BJ (cell line): ENCODE data around the gene IGSF1. TPM values are rescaled to one million over a fixed set of nuclear protein-coding genes. Genes with fewer than 3 reads are reported as not detected.

Source experiments
- CTCF ChIA-PET: fragments of 350-600 bp; formaldehyde crosslinking; extraction: SDS; loops from one replicate; lab custom pipeline; 2021; ENCODE audit warnings: antibody characterized with exemption, inconsistent platforms; lab: Yijun Ruan, JAX
- POLR2A ChIA-PET: fragments of 300-600 bp; sonication (Branson Sonifier 250); formaldehyde crosslinking; extraction: SDS; loops from one replicate; lab custom pipeline; 2021; ENCODE audit warnings: antibody characterized with exemption; lab: Charles Lee
- DNase-seq: peaks from one replicate; pipeline ENCODE4 v3.0.0-alpha.2; 2011; ENCODE audit warnings: low read depth
- H3K27me3 ChIP-seq: 2 replicates; pipeline ENCODE4 v1.6.0; 2011; ENCODE audit warnings: low read length; ENCODE audit not compliant: control insufficient read depth, insufficient read depth
- H3K36me3 ChIP-seq: 2 replicates; pipeline ENCODE4 v1.5.1; 2011; ENCODE audit warnings: low read length; ENCODE audit not compliant: control insufficient read depth, insufficient read depth
- H3K4me3 ChIP-seq: 2 replicates; pipeline ENCODE4 v1.5.1; 2011; ENCODE audit warnings: low read depth, mild to moderate bottlenecking, control low read depth, low read length
- polyA minus RNA-seq: library from RNA; depleted of rRNA, polyadenylated mRNA; stranded (reverse); fragments of >200 nt; gene quantifications from 2 replicates; pipeline ENCODE4 v1.2.3, GENCODE V29; 2011; rRNA and poly(A)+ RNA removed
- polyA plus RNA-seq: library from polyadenylated mRNA; depleted of rRNA; stranded (reverse); fragments of >200 nt; gene quantifications from 2 replicates; pipeline ENCODE4 v1.2.3, GENCODE V29; 2011; rRNA removed
- TF ChIP-seq, protein P1 (sequence below): IDR thresholded peaks from 2 replicates; pipeline ENCODE4 v1.5.1; 2011; ENCODE audit warnings: low read depth, mild to moderate bottlenecking, control low read depth, inconsistent platforms, low read length, moderate library complexity; ENCODE audit not compliant: insufficient read depth

Gene IGSF1, protein sequence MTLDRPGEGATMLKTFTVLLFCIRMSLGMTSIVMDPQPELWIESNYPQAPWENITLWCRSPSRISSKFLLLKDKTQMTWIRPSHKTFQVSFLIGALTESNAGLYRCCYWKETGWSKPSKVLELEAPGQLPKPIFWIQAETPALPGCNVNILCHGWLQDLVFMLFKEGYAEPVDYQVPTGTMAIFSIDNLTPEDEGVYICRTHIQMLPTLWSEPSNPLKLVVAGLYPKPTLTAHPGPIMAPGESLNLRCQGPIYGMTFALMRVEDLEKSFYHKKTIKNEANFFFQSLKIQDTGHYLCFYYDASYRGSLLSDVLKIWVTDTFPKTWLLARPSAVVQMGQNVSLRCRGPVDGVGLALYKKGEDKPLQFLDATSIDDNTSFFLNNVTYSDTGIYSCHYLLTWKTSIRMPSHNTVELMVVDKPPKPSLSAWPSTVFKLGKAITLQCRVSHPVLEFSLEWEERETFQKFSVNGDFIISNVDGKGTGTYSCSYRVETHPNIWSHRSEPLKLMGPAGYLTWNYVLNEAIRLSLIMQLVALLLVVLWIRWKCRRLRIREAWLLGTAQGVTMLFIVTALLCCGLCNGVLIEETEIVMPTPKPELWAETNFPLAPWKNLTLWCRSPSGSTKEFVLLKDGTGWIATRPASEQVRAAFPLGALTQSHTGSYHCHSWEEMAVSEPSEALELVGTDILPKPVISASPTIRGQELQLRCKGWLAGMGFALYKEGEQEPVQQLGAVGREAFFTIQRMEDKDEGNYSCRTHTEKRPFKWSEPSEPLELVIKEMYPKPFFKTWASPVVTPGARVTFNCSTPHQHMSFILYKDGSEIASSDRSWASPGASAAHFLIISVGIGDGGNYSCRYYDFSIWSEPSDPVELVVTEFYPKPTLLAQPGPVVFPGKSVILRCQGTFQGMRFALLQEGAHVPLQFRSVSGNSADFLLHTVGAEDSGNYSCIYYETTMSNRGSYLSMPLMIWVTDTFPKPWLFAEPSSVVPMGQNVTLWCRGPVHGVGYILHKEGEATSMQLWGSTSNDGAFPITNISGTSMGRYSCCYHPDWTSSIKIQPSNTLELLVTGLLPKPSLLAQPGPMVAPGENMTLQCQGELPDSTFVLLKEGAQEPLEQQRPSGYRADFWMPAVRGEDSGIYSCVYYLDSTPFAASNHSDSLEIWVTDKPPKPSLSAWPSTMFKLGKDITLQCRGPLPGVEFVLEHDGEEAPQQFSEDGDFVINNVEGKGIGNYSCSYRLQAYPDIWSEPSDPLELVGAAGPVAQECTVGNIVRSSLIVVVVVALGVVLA (N-terminal part only)
- polyA plus RNA-seq (not detected in 2 replicates), polyA minus RNA-seq (not detected in 2 replicates)

DNA sequence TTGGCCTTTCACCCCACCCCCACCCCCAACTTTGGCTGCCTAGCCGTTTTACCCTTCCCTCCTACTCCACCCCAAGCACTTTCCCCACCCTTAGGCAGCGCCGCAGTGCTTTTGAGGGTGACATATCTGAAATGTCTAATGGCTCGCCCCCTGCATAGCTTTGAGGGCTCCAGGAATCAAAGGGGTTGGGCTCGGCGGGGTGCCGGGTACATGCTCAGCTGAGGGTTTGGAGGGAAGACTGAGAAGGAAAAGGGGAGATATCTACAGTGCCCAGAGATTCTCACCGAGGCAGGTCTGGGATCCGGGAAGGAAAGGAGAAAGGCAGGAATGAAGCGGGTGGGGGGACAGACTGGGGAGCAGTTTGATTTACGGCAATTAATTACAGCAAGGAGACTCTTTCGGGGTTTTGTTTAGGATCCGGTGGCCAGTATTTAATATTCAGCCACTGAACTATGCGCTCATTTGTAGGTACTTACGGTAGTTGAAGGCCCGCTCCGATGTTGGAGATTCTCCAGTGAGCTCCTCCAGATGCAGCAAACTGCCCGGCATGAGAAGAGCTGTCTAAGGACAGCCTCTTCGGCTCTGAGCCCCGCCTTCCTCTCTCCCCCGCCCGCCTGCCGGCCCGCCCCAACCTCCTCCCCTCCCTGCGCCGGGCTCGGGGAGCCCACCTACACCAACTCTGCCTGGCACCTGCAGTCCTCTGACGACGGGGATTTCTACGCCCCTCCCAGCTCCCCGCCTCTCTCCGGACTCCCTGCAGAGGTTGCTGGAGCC is at the start of gene IGSF1:
Gene IGSF1 (minus strand): TSS at position 569 of the 774 bp plus-strand sequence. CDS start 2,632 bp downstream, outside the sequence.
- CTCF ChIA-PET, result no interaction called here
- Histone ChIP-seq H3K27me3 (no peaks in the 10 kb centered on the region), H3K4me3 (no peak within 1 kb of the TSS), H3K36me3 (no peaks in the 10 kb centered on the region)
- POLR2A ChIA-PET, result no interaction called here
- TF ChIP-seq, protein P1, sequence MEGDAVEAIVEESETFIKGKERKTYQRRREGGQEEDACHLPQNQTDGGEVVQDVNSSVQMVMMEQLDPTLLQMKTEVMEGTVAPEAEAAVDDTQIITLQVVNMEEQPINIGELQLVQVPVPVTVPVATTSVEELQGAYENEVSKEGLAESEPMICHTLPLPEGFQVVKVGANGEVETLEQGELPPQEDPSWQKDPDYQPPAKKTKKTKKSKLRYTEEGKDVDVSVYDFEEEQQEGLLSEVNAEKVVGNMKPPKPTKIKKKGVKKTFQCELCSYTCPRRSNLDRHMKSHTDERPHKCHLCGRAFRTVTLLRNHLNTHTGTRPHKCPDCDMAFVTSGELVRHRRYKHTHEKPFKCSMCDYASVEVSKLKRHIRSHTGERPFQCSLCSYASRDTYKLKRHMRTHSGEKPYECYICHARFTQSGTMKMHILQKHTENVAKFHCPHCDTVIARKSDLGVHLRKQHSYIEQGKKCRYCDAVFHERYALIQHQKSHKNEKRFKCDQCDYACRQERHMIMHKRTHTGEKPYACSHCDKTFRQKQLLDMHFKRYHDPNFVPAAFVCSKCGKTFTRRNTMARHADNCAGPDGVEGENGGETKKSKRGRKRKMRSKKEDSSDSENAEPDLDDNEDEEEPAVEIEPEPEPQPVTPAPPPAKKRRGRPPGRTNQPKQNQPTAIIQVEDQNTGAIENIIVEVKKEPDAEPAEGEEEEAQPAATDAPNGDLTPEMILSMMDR, result no peak
- DNase-seq, result no peak

DNA sequence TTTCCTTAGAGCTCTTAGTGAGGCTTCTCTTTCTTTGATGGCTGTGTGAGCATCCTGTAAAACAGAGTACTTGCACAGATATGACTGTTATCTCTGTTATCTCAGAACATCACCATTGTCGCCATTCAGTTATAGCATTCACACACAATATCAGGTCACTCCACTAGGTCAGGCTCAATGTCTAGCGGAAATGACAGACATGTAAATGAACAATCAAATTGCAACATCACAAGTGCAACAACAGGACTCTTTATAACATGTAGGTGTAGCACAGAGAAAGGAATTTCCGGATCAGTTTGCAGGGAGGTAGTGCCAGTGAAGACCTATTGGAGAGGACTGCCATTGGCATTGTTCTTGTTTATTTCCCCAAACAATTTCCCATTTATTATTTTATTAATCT is 43.2 kb upstream of the IGSF1 start:
- H3K4me3 ChIP-seq, result no peak overlapping the region
- CTCF ChIA-PET, result no interaction called here
- TF ChIP-seq, protein P1, result no peak
- DNase-seq, result no peak
- H3K27me3 ChIP-seq, result no peaks in the 10 kb centered on the region
- no peaks in the 10 kb centered on the region for H3K36me3 ChIP-seq
- POLR2A ChIA-PET, result no interaction called here

DNA sequence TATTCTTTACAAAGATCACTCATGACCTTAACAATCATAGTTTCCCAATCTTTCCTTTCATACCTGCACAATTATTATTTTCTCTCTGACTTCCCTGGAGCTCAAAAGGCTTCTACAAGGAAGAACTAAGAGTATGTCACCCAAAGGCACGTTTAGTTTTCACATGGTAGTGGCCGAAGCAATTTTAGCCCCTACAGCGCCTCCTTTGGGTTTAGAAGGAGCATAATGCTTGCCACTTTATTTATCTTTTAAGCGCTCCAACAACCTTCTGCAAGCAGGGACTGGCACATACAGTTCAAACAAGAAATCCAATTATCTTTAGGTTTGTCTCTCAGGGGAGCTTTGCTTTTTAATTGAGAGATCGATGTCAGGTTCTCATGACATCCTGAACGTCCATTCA is 42.0 kb upstream of the IGSF1 start:
- ChIA-PET CTCF (no interaction called here), POLR2A (no interaction called here)
- no peak for DNase-seq
- Histone ChIP-seq H3K36me3 (no peaks in the 10 kb centered on the region), H3K4me3 (no peak overlapping the region), H3K27me3 (no peaks in the 10 kb centered on the region)
- TF ChIP-seq, protein P1, result no peak

DNA sequence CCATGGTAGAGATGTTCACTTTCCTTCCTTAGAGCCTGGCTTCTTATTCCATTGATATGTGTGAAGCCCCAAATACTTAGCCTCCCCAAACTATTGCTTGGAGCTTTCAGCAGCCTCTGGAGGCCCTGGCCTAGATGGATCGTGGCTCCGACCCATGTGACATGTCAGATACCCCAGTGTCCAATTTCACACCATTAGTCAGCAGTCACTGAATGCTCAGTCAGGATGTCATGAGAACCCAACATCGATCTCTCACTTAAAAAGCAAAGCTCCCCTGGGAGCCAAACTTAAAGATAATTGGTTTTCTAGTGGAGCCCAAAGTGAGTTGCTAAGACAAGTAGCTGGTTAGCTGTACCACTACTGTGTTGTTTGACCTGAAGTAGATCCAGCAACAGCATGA is 41.6 kb upstream of the IGSF1 start:
- ChIA-PET CTCF (no interaction called here), POLR2A (no interaction called here)
- DNase-seq, result no peak
- Histone ChIP-seq H3K36me3 (no peaks in the 10 kb centered on the region), H3K4me3 (no peak overlapping the region), H3K27me3 (no peaks in the 10 kb centered on the region)
- TF ChIP-seq, protein P1, result no peak
